Measurements from ENCODE around the gene INSYN2A.

Gene INSYN2A

GRCh38 chr10:127195571-127196281 lies 665 bp downstream of the INSYN2A start:
- DNase-seq (ENCODE audit: low read depth) = no peak

- DNase-seq (ENCODE audit: low read depth) = no peak
Observed at GRCh38 chr10:127195041-127195506, 1.3 kb downstream of the INSYN2A start.

GRCh38 chr10:127194599-127194998 lies 1.8 kb downstream of the INSYN2A start:
- no peak for DNase-seq (ENCODE audit: low read depth)

GRCh38 chr10:127194111-127194510 lies 2.3 kb downstream of the INSYN2A start:
- no peak for DNase-seq (ENCODE audit: low read depth)

- DNase-seq (ENCODE audit: low read depth) = no peak
Observed at GRCh38 chr10:127193125-127193524, 3.3 kb downstream of the INSYN2A start.

- no peak for DNase-seq (ENCODE audit: low read depth)
Observed at GRCh38 chr10:127190427-127190826, 6.0 kb downstream of the INSYN2A start.

GRCh38 chr10:127189226-127189625 lies 7.2 kb downstream of the INSYN2A start:
- no peak for DNase-seq (ENCODE audit: low read depth)

- no peak for DNase-seq (ENCODE audit: low read depth)
Observed at GRCh38 chr10:127186813-127187212, 9.6 kb downstream of the INSYN2A start.

- DNase-seq (ENCODE audit: low read depth) = no peak
Observed at GRCh38 chr10:127184582-127184981, 11.8 kb downstream of the INSYN2A start.

- DNase-seq (ENCODE audit: low read depth) = no peak
Observed at GRCh38 chr10:127182161-127182560, 14.2 kb downstream of the INSYN2A start.

- no peak for DNase-seq (ENCODE audit: low read depth)
Observed at GRCh38 chr10:127179612-127180250, 16.7 kb downstream of the INSYN2A start.

GRCh38 chr10:127176649-127177048 lies 19.7 kb downstream of the INSYN2A start:
- DNase-seq (ENCODE audit: low read depth) = no peak

GRCh38 chr10:127175357-127176110 lies 20.9 kb downstream of the INSYN2A start:
- DNase-seq (ENCODE audit: low read depth) = no peak

- no peak for DNase-seq (ENCODE audit: low read depth)
Observed at GRCh38 chr10:127174866-127175265, 21.5 kb downstream of the INSYN2A start.

- no peak for DNase-seq (ENCODE audit: low read depth)
Observed at GRCh38 chr10:127168261-127168660, 28.1 kb downstream of the INSYN2A start.

- no peak for DNase-seq (ENCODE audit: low read depth)
Observed at GRCh38 chr10:127162841-127163240, 33.5 kb downstream of the INSYN2A start.

- no peak for DNase-seq (ENCODE audit: low read depth)
Observed at GRCh38 chr10:127161482-127161881, 34.9 kb downstream of the INSYN2A start.

- DNase-seq (ENCODE audit: low read depth) = no peak
Observed at GRCh38 chr10:127159648-127160245, 36.6 kb downstream of the INSYN2A start.

GRCh38 chr10:127158662-127159061 lies 37.7 kb downstream of the INSYN2A start:
- no peak for DNase-seq (ENCODE audit: low read depth)

- no peak for DNase-seq (ENCODE audit: low read depth)
Observed at GRCh38 chr10:127157506-127158200, 38.7 kb downstream of the INSYN2A start.

- DNase-seq (ENCODE audit: low read depth) = no peak
Observed at GRCh38 chr10:127157089-127157488, 39.3 kb downstream of the INSYN2A start.

Data from HS-27A (cell line).